Endothelial cell of umbilical vein (primary cell): ENCODE measurements around the gene ZNF460. TPM values are rescaled to one million over a fixed set of nuclear protein-coding genes. Genes with fewer than 3 reads are reported as not detected.
"Not testable (repeated sequence)": the region's sequence is repeated elsewhere in the genome, so short reads cannot be mapped to it uniquely, and the experiment has no call there.

Experiments used
- BruUV-seq: library from RNA; stranded (reverse); fragments of 400-500 nt; replicated peaks from 2 replicates; lab custom pipeline; 2021; lab: Mats Ljungman, UMichigan
- CTCF ChIA-PET: fragments of 300-600, 350-600 bp; sonication (Branson Sonifier 250); formaldehyde crosslinking; loops from one replicate; lab custom pipeline; 2021; ENCODE audit warnings: antibody characterized with exemption, inconsistent platforms; lab: Charles Lee
- POLR2A ChIA-PET: fragments of 300-600, 350-600 bp; sonication (Branson Sonifier 250); formaldehyde crosslinking; loops from one replicate; lab custom pipeline; 2021; ENCODE audit warnings: antibody characterized with exemption, inconsistent platforms; lab: Charles Lee
- DNase-seq: peaks from one replicate; pipeline ENCODE4 v3.0.0-alpha.2; 2011; ENCODE audit warnings: low read depth, low spot score
- FAIRE-seq: peaks from 2 replicates; lab custom pipeline; 2011; peaks lifted over from hg19 to GRCh38; lab: Jason Lieb, UNC
- H2AFZ ChIP-seq: 2 replicates; pipeline ENCODE4 v1.6.0; 2012; ENCODE audit warnings: low read depth, low read length, control low read depth, inconsistent platforms
- H3K27ac ChIP-seq: 2 replicates; pipeline ENCODE4 v1.5.1; 2011; ENCODE audit warnings: low read depth, mild to moderate bottlenecking, control low read depth, low read length, moderate library complexity; ENCODE audit not compliant: insufficient read depth
- H3K27me3 ChIP-seq, 2 experiments: 2 replicates each; pipeline versions ENCODE4 v1.6.0 to v1.6.1; 2011; ENCODE audit warnings: low read length in 2 of 2, mixed read lengths in 1 of 2; ENCODE audit not compliant: control insufficient read depth in 2 of 2, insufficient read depth in 2 of 2
- H3K36me3 ChIP-seq, 2 experiments: 2 replicates in 1 of 2; 3 replicates in 1 of 2; pipeline ENCODE4 v1.5.1; 2011; ENCODE audit warnings: low read length in 2 of 2, mild to moderate bottlenecking in 1 of 2, moderate library complexity in 1 of 2; ENCODE audit not compliant: control insufficient read depth in 2 of 2, insufficient read depth in 2 of 2; ENCODE audit errors: extremely low read depth in 1 of 2
- H3K4me1 ChIP-seq: 3 replicates; pipeline ENCODE4 v1.5.1; 2011; ENCODE audit warnings: mild to moderate bottlenecking, low read length; ENCODE audit not compliant: control insufficient read depth, insufficient read depth; ENCODE audit errors: extremely low read depth
- H3K4me2 ChIP-seq: 2 replicates; pipeline ENCODE4 v1.6.1; 2011; ENCODE audit warnings: low read length, control low read depth, mixed read lengths; ENCODE audit not compliant: insufficient read depth
- H3K4me3 ChIP-seq, 3 experiments: fragments of 200-600 bp in 1 of 3; sonication (generic), shearing (Covaris generic) in 1 of 3; replicated peaks in 1 of 3; 2 replicates each; pipeline ENCODE4 v1.5.1; 2011 to 2016; ENCODE audit warnings: control low read depth in 3 of 3, low read length in 3 of 3, mild to moderate bottlenecking in 2 of 3, inconsistent platforms in 1 of 3, low read depth in 1 of 3, moderate library complexity in 1 of 3; ENCODE audit not compliant: insufficient read depth in 1 of 3
- H3K79me2 ChIP-seq: 2 replicates; pipeline ENCODE4 v1.6.0; 2012; ENCODE audit warnings: low read length, inconsistent platforms; ENCODE audit not compliant: control insufficient read depth, insufficient read depth
- H3K9ac ChIP-seq: replicated peaks from 2 replicates; pipeline ENCODE3; 2011; ENCODE audit warnings: low read length, control low read depth; ENCODE audit not compliant: insufficient read depth; ENCODE audit errors: extremely low read depth
- H3K9me1 ChIP-seq: replicated peaks from 3 replicates; pipeline ENCODE4 v1.6.0; 2011; ENCODE audit warnings: mild to moderate bottlenecking, low read length; ENCODE audit not compliant: control insufficient read depth, insufficient read depth; ENCODE audit errors: extremely low read depth
- H3K9me3 ChIP-seq: replicated peaks from 2 replicates; pipeline ENCODE4 v1.5.1; 2012; ENCODE audit warnings: low read length, inconsistent platforms; ENCODE audit not compliant: control insufficient read depth, insufficient read depth
- H4K20me1 ChIP-seq: replicated peaks from 2 replicates; pipeline ENCODE3; 2011; ENCODE audit warnings: mild to moderate bottlenecking, low read length; ENCODE audit not compliant: control insufficient read depth, insufficient read depth; ENCODE audit errors: extremely low read depth
- CTCF ChIP-seq, 2 donors: IDR thresholded peaks; 1 replicate in 1 of 2; 2 replicates in 1 of 2; pipeline ENCODE4 v1.5.1; 2011; ENCODE audit warnings: low read length in 2 of 2, mild to moderate bottlenecking in 2 of 2, moderate library complexity in 2 of 2, control low read depth in 1 of 2, inconsistent platforms in 1 of 2, low read depth in 1 of 2; ENCODE audit not compliant: insufficient read depth in 1 of 2; ENCODE audit errors: extremely low read depth in 1 of 2
- EZH2 ChIP-seq: IDR thresholded peaks from 2 replicates; pipeline ENCODE4 v1.6.1; 2012; ENCODE audit warnings: borderline replicate concordance, low read depth, mild to moderate bottlenecking, moderate library complexity, low read length, inconsistent platforms; ENCODE audit not compliant: severe bottlenecking
- FOS ChIP-seq: IDR thresholded peaks from 2 replicates; pipeline ENCODE4 v1.6.1; 2011; ENCODE audit warnings: mild to moderate bottlenecking, low read length, moderate library complexity, borderline replicate concordance; ENCODE audit not compliant: insufficient read depth
- GATA2 ChIP-seq: IDR thresholded peaks from 2 replicates; pipeline ENCODE4 v1.7.0; 2011; ENCODE audit warnings: low read depth, mild to moderate bottlenecking, moderate library complexity, mixed read lengths, low read length; ENCODE audit not compliant: insufficient read length, insufficient read depth
- JUN ChIP-seq: IDR thresholded peaks from 2 replicates; pipeline ENCODE4 v1.6.1; 2011; ENCODE audit warnings: borderline replicate concordance, low read depth; ENCODE audit not compliant: insufficient read length, insufficient read depth
- MAX ChIP-seq: IDR thresholded peaks from 2 replicates; pipeline ENCODE4 v1.6.1; 2011; ENCODE audit not compliant: insufficient read depth, insufficient read length
- MYC ChIP-seq: IDR thresholded peaks from one replicate; pipeline ENCODE4 v1.6.1; 2011; ENCODE audit warnings: mild to moderate bottlenecking, low read depth, low read length
- POLR2A ChIP-seq: IDR thresholded peaks from 2 replicates; pipeline ENCODE4 v1.6.1; 2012; ENCODE audit warnings: low read depth, mild to moderate bottlenecking, control low read depth, low read length
- POLR2AphosphoS5 ChIP-seq: IDR thresholded peaks from 2 replicates; pipeline ENCODE4 v1.6.1; 2012; ENCODE audit warnings: low read depth, mild to moderate bottlenecking, control low read depth, low read length, moderate library complexity; ENCODE audit not compliant: insufficient read depth
- dilution Hi-C: fragments of 300-500 bp; cut with MboI; formaldehyde crosslinking; loops from one replicate; pipeline ENCODE4 v1.15.0; 2019; ENCODE audit warnings: low sequenced_read_pairs; ENCODE audit not compliant: extremely low pct_ligation_motif_present
- intact Hi-C: fragments of 100-400 bp; cut with micrococcal nuclease; formaldehyde crosslinking; loops from one replicate; pipeline ENCODE4 v1.10.0; 2022
- polyA plus RNA-seq, 4 experiments: library from polyadenylated mRNA; depleted of rRNA in 3 of 4; stranded (reverse) in 3 of 4; unstranded in 1 of 4; fragments of >200 nt; gene quantifications; 2 replicates each; pipeline versions ENCODE4 v1.2.1 to v1.2.3, GENCODE V29; 2011 to 2012; ENCODE audit warnings: missing spikeins in 1 of 4
- total RNA-seq: library from RNA; stranded (reverse); gene quantifications from 2 replicates; pipeline ENCODE4 v1.2.3, GENCODE V29; 2021

The ZNF460 gene
- total and polyA plus RNA-seq, 2 donors (not counting 3 experiments of a cell fraction or from before 2014, with no cell fraction given), result 4.5 to 26.9 TPM

GRCh38 chr19:57253767-57254166 lies 26.5 kb upstream of the ZNF460 start:
- not testable (repeated sequence) for FAIRE-seq

GRCh38 chr19:57262044-57262443 lies 18.2 kb upstream of the ZNF460 start:
- H3K4me2 ChIP-seq, result no peak overlapping the region
- H3K36me3 ChIP-seq, result no peaks in the 10 kb centered on the region
- no peaks in the 10 kb centered on the region for H3K4me1 ChIP-seq
- no peak overlapping the region for H3K27ac ChIP-seq
- BruUV-seq, result no TSS peak
- no peak overlapping the region for H3K9ac ChIP-seq
- FAIRE-seq, result peak; percentile 53
- H3K4me3 ChIP-seq, result no peak overlapping the region
- intact Hi-C loops (no loop called here), dilution Hi-C loops (no loop called here)
- H3K9me1 ChIP-seq, result no peaks in the 10 kb centered on the region
- peaks cover 4% of the 10 kb centered on the region for H3K79me2 ChIP-seq
- no peak for DNase-seq
- no peak overlapping the region for H2AFZ ChIP-seq
- no peaks in the 10 kb centered on the region for H3K9me3 ChIP-seq
- no peaks in the 10 kb centered on the region for H4K20me1 ChIP-seq
- ChIA-PET CTCF (no interaction called here), POLR2A (no interaction called here)
- TF ChIP-seq MYC (no peak), GATA2 (no peak), JUN (no peak), EZH2 (no peak), POLR2AphosphoS5 (no peak), CTCF (IDR thresholded peaks at IDR 0.05; ENCODE audit: extremely low read depth in 1 of 2, insufficient read depth in 1 of 2, low read depth in 1 of 2, low read length in 2 of 2) (no peak), FOS (no peak), MAX (no peak), POLR2A (no peak)
- H3K27me3 ChIP-seq, result no peaks in the 10 kb centered on the region

More at GRCh38 chr19:57253767-57254166, 26.5 kb upstream of the ZNF460 start:
- dilution Hi-C loops, BruUV-seq, H2AFZ ChIP-seq, H3K4me3 ChIP-seq, H3K79me2 ChIP-seq, DNase-seq, CTCF ChIA-PET, H3K9me1 ChIP-seq, H3K4me2 ChIP-seq, H3K27me3 ChIP-seq, POLR2A ChIA-PET, intact Hi-C loops, H3K9ac ChIP-seq, H3K9me3 ChIP-seq, H4K20me1 ChIP-seq, H3K27ac ChIP-seq, H3K4me1 ChIP-seq: not testable (repeated sequence)
- H3K36me3 ChIP-seq, result peaks cover 16 to 26% of the 10 kb centered on the region in 2 experiments
